ENCODE results near the gene CAMK1. TPM values are rescaled to one million over a fixed set of nuclear protein-coding genes. Genes with fewer than 3 reads are reported as not detected.

Gene CAMK1
- total and polyA plus RNA-seq, 4 donors = 13.8 to 20.1 (median 16.7) TPM

DNA sequence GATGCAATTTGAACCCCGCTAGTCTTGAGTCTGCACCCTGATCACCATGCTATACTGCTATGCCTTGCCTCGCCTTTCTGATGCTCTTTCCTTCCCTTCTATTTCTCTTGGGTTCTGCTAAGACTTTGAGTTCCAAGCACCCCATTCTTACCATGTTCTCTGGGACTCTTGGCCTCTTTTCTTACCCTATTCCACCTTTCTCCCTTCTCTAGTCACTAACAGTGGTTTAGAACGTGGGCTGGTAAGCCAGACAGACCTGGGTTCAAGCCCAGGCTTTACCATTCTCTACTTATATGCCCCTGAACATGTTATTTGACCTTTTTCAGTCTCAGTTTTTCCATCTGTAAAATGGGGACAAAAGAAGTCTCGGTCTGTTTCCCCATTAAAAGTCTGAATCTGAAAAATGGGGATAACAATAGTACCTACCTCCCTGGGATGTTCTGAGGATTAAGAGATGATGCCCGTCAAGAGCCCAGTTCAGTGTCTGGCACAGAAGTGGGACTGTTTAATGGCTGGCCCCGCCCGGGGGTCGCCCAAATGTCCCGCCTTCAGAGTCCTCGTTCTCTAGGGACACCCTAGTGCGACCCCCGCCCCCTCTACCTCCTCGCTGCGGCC lies 22.1 kb upstream of the CAMK1 start:
- Histone ChIP-seq H3K27ac (ENCODE audit: low read depth in 1 of 2, low read length in 2 of 2) (peak overlapping the region; percentile 88 to 93), H3K36me3 (ENCODE audit: control insufficient read depth in 4 of 4, insufficient read depth in 3 of 4, low read depth in 1 of 4, low read length in 3 of 4) (peaks cover 1 to 24% (median 19%) of the 10 kb centered on the region in 4 donors), H3K9ac (ENCODE audit: low read depth in 1 of 2, low read length in 2 of 2) (peak overlapping the region; percentile 78 to 95), H3K4me1 (ENCODE audit: control insufficient read depth in 4 of 4, insufficient read depth in 4 of 4, low read length in 3 of 4) (peaks cover 0 to 24% (median 19%) of the 10 kb centered on the region in 4 donors), H3K9me3 (ENCODE audit: control insufficient read depth in 4 of 4, low read length in 3 of 4) (no peaks in the 10 kb centered on the region), H3K4me3 (ENCODE audit: low read depth in 1 of 3, low read length in 3 of 3) (peak overlapping the region; percentile 89 to 97 (median 93)), H3K27me3 (ENCODE audit: control insufficient read depth in 4 of 4, insufficient read depth in 4 of 4, low read length in 3 of 4) (no peaks in the 10 kb centered on the region)
- TF ChIP-seq, protein P1, sequence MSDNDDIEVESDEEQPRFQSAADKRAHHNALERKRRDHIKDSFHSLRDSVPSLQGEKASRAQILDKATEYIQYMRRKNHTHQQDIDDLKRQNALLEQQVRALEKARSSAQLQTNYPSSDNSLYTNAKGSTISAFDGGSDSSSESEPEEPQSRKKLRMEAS (IDR thresholded peaks at IDR 0.05) = no peak
- no peak for TF ChIP-seq YY1 (IDR thresholded peaks at IDR 0.05)
- no peak for TF ChIP-seq FOXA1 (IDR thresholded peaks at IDR 0.05)
- no peak for TF ChIP-seq TAF1 (conservative IDR thresholded peaks at IDR 0.05)
- TF ChIP-seq, protein P2, sequence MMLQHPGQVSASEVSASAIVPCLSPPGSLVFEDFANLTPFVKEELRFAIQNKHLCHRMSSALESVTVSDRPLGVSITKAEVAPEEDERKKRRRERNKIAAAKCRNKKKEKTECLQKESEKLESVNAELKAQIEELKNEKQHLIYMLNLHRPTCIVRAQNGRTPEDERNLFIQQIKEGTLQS (IDR thresholded peaks at IDR 0.05) = no peak
- no peak for DNase-seq (ENCODE audit: low spot score)
- 15% methylated on average over 14 of the region's 14 CpGs for WGBS

DNA sequence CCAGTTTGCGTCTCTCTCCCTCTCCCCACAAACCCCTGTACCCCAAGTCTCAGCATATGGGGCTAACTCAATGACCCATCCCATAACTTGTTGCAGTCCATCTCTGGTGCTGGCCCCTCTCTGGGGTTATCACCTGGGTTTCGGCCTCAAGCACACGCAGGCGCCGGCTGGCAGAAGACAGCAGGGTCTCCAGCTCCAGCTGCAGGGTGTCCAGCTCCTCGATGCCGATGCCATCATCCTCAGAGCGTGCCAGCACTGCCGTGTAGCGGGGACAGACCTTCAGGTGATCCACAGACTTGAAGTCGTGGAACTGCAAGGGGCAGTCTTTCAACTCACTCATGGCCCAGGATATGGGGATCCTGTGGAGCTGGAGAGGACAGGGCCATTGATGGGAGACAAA lies 21.4 kb upstream of the CAMK1 start:
- H3K36me3 ChIP-seq (ENCODE audit: control insufficient read depth in 4 of 4, insufficient read depth in 3 of 4, low read depth in 1 of 4, low read length in 3 of 4) = peaks cover 2 to 31% (median 24%) of the 10 kb centered on the region in 4 donors
- H3K4me1 ChIP-seq (ENCODE audit: control insufficient read depth in 4 of 4, insufficient read depth in 4 of 4, low read length in 3 of 4) = peaks cover 0 to 24% (median 19%) of the 10 kb centered on the region in 4 donors
- no peak for DNase-seq (ENCODE audit: low spot score)
- H3K9me3 ChIP-seq (ENCODE audit: control insufficient read depth in 4 of 4, low read length in 3 of 4) = no peaks in the 10 kb centered on the region
- H3K27ac ChIP-seq (ENCODE audit: low read depth in 1 of 2, low read length in 2 of 2) = no peak overlapping the region
- H3K27me3 ChIP-seq (ENCODE audit: control insufficient read depth in 4 of 4, insufficient read depth in 4 of 4, low read length in 3 of 4) = no peaks in the 10 kb centered on the region
- H3K9ac ChIP-seq (ENCODE audit: low read depth in 1 of 2, low read length in 2 of 2) = no peak overlapping the region
- no peak overlapping the region for H3K4me3 ChIP-seq (ENCODE audit: low read depth in 1 of 3, low read length in 3 of 3)
- WGBS = 95% methylated on average over 11 of the region's 11 CpGs
- no peak for TF ChIP-seq YY1 (IDR thresholded peaks at IDR 0.05)
- TF ChIP-seq, protein P3, sequence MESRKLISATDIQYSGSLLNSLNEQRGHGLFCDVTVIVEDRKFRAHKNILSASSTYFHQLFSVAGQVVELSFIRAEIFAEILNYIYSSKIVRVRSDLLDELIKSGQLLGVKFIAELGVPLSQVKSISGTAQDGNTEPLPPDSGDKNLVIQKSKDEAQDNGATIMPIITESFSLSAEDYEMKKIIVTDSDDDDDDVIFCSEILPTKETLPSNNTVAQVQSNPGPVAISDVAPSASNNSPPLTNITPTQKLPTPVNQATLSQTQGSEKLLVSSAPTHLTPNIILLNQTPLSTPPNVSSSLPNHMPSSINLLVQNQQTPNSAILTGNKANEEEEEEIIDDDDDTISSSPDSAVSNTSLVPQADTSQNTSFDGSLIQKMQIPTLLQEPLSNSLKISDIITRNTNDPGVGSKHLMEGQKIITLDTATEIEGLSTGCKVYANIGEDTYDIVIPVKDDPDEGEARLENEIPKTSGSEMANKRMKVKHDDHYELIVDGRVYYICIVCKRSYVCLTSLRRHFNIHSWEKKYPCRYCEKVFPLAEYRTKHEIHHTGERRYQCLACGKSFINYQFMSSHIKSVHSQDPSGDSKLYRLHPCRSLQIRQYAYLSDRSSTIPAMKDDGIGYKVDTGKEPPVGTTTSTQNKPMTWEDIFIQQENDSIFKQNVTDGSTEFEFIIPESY (IDR thresholded peaks at IDR 0.05) = no peak
- TF ChIP-seq TAF1 (conservative IDR thresholded peaks at IDR 0.05) = no peak
- no peak for TF ChIP-seq HNF4G (IDR thresholded peaks at IDR 0.05)
- TF ChIP-seq, protein P4, sequence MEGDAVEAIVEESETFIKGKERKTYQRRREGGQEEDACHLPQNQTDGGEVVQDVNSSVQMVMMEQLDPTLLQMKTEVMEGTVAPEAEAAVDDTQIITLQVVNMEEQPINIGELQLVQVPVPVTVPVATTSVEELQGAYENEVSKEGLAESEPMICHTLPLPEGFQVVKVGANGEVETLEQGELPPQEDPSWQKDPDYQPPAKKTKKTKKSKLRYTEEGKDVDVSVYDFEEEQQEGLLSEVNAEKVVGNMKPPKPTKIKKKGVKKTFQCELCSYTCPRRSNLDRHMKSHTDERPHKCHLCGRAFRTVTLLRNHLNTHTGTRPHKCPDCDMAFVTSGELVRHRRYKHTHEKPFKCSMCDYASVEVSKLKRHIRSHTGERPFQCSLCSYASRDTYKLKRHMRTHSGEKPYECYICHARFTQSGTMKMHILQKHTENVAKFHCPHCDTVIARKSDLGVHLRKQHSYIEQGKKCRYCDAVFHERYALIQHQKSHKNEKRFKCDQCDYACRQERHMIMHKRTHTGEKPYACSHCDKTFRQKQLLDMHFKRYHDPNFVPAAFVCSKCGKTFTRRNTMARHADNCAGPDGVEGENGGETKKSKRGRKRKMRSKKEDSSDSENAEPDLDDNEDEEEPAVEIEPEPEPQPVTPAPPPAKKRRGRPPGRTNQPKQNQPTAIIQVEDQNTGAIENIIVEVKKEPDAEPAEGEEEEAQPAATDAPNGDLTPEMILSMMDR (IDR thresholded peaks at IDR 0.05; ENCODE audit: low read depth, low read length, missing input control) = no peak
- no peak for TF ChIP-seq NR2F2 (IDR thresholded peaks at IDR 0.05)
- no peak for TF ChIP-seq JUND (IDR thresholded peaks at IDR 0.05)
- TF ChIP-seq, protein P5, sequence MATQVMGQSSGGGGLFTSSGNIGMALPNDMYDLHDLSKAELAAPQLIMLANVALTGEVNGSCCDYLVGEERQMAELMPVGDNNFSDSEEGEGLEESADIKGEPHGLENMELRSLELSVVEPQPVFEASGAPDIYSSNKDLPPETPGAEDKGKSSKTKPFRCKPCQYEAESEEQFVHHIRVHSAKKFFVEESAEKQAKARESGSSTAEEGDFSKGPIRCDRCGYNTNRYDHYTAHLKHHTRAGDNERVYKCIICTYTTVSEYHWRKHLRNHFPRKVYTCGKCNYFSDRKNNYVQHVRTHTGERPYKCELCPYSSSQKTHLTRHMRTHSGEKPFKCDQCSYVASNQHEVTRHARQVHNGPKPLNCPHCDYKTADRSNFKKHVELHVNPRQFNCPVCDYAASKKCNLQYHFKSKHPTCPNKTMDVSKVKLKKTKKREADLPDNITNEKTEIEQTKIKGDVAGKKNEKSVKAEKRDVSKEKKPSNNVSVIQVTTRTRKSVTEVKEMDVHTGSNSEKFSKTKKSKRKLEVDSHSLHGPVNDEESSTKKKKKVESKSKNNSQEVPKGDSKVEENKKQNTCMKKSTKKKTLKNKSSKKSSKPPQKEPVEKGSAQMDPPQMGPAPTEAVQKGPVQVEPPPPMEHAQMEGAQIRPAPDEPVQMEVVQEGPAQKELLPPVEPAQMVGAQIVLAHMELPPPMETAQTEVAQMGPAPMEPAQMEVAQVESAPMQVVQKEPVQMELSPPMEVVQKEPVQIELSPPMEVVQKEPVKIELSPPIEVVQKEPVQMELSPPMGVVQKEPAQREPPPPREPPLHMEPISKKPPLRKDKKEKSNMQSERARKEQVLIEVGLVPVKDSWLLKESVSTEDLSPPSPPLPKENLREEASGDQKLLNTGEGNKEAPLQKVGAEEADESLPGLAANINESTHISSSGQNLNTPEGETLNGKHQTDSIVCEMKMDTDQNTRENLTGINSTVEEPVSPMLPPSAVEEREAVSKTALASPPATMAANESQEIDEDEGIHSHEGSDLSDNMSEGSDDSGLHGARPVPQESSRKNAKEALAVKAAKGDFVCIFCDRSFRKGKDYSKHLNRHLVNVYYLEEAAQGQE (IDR thresholded peaks at IDR 0.05) = no peak
- TF ChIP-seq, protein P1 (IDR thresholded peaks at IDR 0.05) = no peak
- TF ChIP-seq SP1 (IDR thresholded peaks at IDR 0.05) = no peak
- TF ChIP-seq EGR1 (IDR thresholded peaks at IDR 0.05; ENCODE audit: low read depth in 2 of 2) = no peak
- no peak for TF ChIP-seq GABPA (IDR thresholded peaks at IDR 0.05 in 1 of 2, conservative IDR thresholded peaks at IDR 0.05 in 1 of 2)
- no peak for TF ChIP-seq RXRA (IDR thresholded peaks at IDR 0.05)
- no peak for TF ChIP-seq FOXA1 (IDR thresholded peaks at IDR 0.05)

All from liver (tissue), 9 donors.